DND-41 (cell line): ENCODE results near the gene CNTLN.

Experiments
- ATAC-seq: fragments of 200-7000 bp; cut with Tn5 transposase; 3 replicates; pipeline ENCODE4 v1.9.1; 2021; ENCODE audit warnings: low read depth; ENCODE audit not compliant: insufficient read depth
- DNase-seq: peaks from one replicate; pipeline ENCODE4 v3.0.0-alpha.2; 2020
- H2AFZ ChIP-seq: 2 replicates; pipeline ENCODE4 v1.6.0; 2012; ENCODE audit warnings: low read depth, low read length
- H3K27ac ChIP-seq: 2 replicates; pipeline ENCODE4 v1.5.1; 2012; ENCODE audit warnings: low read length, inconsistent platforms
- H3K27me3 ChIP-seq: fragments of 200-600 bp; sonication (generic); 2 replicates; pipeline ENCODE4 v1.6.0; 2012; ENCODE audit warnings: low read length, mild to moderate bottlenecking, inconsistent platforms; ENCODE audit not compliant: insufficient read depth, poor library complexity
- H3K36me3 ChIP-seq: 2 replicates; pipeline ENCODE4 v1.5.1; 2012; ENCODE audit warnings: low read length, inconsistent platforms; ENCODE audit not compliant: insufficient read depth
- H3K4me1 ChIP-seq: 2 replicates; pipeline ENCODE4 v1.5.1; 2012; ENCODE audit warnings: mild to moderate bottlenecking, low read length; ENCODE audit not compliant: insufficient read depth
- H3K4me2 ChIP-seq: 2 replicates; pipeline ENCODE4 v1.6.0; 2012; ENCODE audit warnings: mild to moderate bottlenecking, moderate library complexity, low read length, inconsistent platforms; ENCODE audit not compliant: insufficient read depth
- H3K4me3 ChIP-seq, 2 experiments: fragments of 200-600 bp in 1 of 2; shearing (Covaris generic) in 1 of 2; 2 replicates each; pipeline ENCODE4 v1.5.1; 2012 to 2016; ENCODE audit warnings: inconsistent platforms in 2 of 2, low read length in 2 of 2, mild to moderate bottlenecking in 2 of 2, low read depth in 1 of 2, moderate library complexity in 1 of 2
- H3K79me2 ChIP-seq: 2 replicates; pipeline ENCODE4 v1.6.0; 2012; ENCODE audit warnings: low read length, inconsistent platforms; ENCODE audit not compliant: insufficient read depth
- H3K9ac ChIP-seq: 2 replicates; pipeline ENCODE4 v1.6.0; 2012; ENCODE audit warnings: low read depth, mild to moderate bottlenecking, inconsistent platforms, low read length, moderate library complexity
- H3K9me3 ChIP-seq: 2 replicates; pipeline ENCODE4 v1.5.1; 2012; ENCODE audit warnings: low read length, moderate library complexity, mild to moderate bottlenecking, inconsistent platforms; ENCODE audit not compliant: insufficient read depth, severe bottlenecking
- H4K20me1 ChIP-seq: 2 replicates; pipeline ENCODE4 v1.6.0; 2012; ENCODE audit warnings: low read length; ENCODE audit not compliant: insufficient read depth
- CTCF ChIP-seq: IDR thresholded peaks from 2 replicates; pipeline ENCODE4 v1.5.1; 2012; ENCODE audit warnings: borderline replicate concordance, low read length, moderate library complexity, mild to moderate bottlenecking; ENCODE audit not compliant: poor library complexity, severe bottlenecking; ENCODE audit errors: extremely low read depth
- EZH2 ChIP-seq: IDR thresholded peaks from 3 replicates; pipeline ENCODE4 v1.6.1; 2012; ENCODE audit warnings: borderline replicate concordance, low read depth, mild to moderate bottlenecking, moderate library complexity, low read length, inconsistent platforms; ENCODE audit not compliant: severe bottlenecking

The CNTLN gene

DNA sequence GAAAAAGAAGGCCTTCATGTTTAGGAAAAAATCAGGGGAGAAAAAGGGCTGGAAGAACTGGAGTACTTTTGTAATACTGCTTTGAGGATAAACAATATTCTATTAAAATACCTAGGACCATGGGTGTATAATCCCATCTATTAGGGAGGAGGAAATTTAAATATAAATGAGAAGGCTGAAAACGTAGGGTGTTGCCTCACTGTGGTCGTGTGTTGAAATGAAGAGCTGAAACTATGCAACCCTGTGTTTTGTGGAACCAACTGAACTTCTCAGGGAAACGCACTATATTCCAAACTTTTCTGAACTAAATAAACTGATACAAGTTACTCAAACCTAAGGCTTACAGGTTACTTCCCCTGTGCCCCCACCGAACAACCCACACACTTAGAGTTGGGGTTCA is 4.5 kb upstream of the CNTLN start:
- ATAC-seq, result no peak
- Histone ChIP-seq H3K27ac (no peak overlapping the region), H3K9ac (no peak overlapping the region), H3K79me2 (peaks cover 5% of the 10 kb centered on the region), H4K20me1 (no peaks in the 10 kb centered on the region), H3K27me3 (no peaks in the 10 kb centered on the region), H3K4me3 (no peak overlapping the region), H2AFZ (no peak overlapping the region), H3K4me1 (peaks cover 11% of the 10 kb centered on the region), H3K9me3 (no peaks in the 10 kb centered on the region), H3K4me2 (no peak overlapping the region), H3K36me3 (no peaks in the 10 kb centered on the region)
- no peak for DNase-seq
- TF ChIP-seq CTCF, result no peak
- no peak for TF ChIP-seq EZH2

GRCh38 chr9:17130725-17131124 is 4.1 kb upstream of the CNTLN start:
- Histone ChIP-seq H3K27me3 (no peaks in the 10 kb centered on the region), H3K4me2 (no peak overlapping the region), H3K4me1 (peaks cover 11% of the 10 kb centered on the region), H4K20me1 (no peaks in the 10 kb centered on the region), H3K27ac (no peak overlapping the region), H3K9me3 (no peaks in the 10 kb centered on the region), H3K9ac (no peak overlapping the region), H3K4me3 (no peak overlapping the region), H2AFZ (no peak overlapping the region), H3K36me3 (no peaks in the 10 kb centered on the region), H3K79me2 (peaks cover 9% of the 10 kb centered on the region)
- DNase-seq, result no peak
- TF ChIP-seq CTCF (no peak), EZH2 (no peak)
- no peak for ATAC-seq

- H3K36me3 ChIP-seq, result no peaks in the 10 kb centered on the region
- TF ChIP-seq EZH2, result no peak
- no peak for TF ChIP-seq CTCF
- no peak for ATAC-seq
- no peak overlapping the region for H3K4me3 ChIP-seq
- no peak overlapping the region for H3K4me2 ChIP-seq
- H3K27ac ChIP-seq, result no peak overlapping the region
- H4K20me1 ChIP-seq, result no peaks in the 10 kb centered on the region
- no peaks in the 10 kb centered on the region for H3K27me3 ChIP-seq
- no peaks in the 10 kb centered on the region for H3K9me3 ChIP-seq
- DNase-seq, result no peak
- H3K9ac ChIP-seq, result no peak overlapping the region
- H2AFZ ChIP-seq, result no peak overlapping the region
- peaks cover 17% of the 10 kb centered on the region for H3K79me2 ChIP-seq
- H3K4me1 ChIP-seq, result peaks cover 18% of the 10 kb centered on the region
Measured at GRCh38 chr9:17131494-17131893, 3.3 kb upstream of the CNTLN start.
